ENCODE results near the gene IP6K3.
A peak's percentile ranks its signal among the peaks of the same experiment; 100 is the strongest.

The IP6K3 gene

DNA sequence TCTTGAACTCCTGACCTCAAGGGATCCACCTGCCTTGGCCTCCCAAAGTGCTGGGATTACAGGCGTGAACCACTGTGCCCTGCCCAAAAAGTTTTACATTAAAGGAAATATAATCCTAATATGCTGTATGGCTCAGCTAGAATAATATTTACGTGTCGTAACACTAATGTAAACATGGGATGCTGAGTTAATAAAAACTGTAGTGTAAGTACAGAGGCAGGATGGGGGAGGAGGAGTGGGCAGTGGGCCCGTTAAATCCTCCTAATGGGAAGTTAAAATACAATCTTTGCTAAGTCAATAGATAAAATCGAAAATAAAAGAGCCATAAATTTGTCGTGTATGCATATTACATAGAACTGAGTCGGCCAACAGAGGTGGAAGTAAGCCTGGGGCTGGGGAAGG lies 12.1 kb upstream of the IP6K3 start:
- DNase-seq, result no peak

DNA sequence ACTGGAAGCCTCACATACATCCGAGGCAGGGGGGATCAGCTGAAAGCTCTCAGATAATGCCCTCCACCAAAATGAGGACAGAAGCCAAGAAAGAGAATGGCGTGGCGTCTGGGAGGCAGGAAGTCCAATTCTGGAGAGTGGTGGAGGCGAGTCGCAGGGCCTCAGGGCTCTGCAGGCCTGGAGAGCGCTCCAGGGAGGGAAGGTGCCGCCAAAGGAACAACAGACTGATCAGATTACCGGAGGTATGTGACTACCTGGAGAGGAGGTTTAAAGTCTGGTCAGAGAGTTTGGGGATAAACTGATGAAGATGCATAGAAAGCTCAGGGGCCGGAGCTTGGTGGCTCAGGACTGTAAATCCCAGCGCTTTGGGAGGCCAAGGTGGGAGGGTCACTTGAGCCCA lies 11.2 kb upstream of the IP6K3 start:
- no peak for DNase-seq

DNA sequence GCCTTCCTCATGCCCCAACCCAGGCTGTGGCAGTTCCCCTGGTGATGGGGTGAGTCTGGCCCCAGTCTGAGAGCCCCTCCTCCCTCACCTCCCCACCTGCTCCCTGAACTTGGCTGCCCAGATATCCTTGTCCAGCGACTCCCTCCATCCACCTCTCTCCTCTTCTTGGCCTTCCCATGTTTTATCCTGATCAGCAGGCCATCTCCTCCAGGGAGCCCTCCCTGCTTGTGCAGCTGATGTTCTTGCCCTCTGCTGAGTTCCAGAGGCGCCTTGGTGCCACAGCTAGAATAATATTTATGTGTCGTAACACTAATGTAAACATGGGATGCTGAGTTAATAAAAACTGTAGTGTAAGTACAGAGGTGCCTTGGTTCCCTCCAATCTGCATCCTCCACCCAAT lies 10.4 kb upstream of the IP6K3 start:
- no peak for DNase-seq

DNA sequence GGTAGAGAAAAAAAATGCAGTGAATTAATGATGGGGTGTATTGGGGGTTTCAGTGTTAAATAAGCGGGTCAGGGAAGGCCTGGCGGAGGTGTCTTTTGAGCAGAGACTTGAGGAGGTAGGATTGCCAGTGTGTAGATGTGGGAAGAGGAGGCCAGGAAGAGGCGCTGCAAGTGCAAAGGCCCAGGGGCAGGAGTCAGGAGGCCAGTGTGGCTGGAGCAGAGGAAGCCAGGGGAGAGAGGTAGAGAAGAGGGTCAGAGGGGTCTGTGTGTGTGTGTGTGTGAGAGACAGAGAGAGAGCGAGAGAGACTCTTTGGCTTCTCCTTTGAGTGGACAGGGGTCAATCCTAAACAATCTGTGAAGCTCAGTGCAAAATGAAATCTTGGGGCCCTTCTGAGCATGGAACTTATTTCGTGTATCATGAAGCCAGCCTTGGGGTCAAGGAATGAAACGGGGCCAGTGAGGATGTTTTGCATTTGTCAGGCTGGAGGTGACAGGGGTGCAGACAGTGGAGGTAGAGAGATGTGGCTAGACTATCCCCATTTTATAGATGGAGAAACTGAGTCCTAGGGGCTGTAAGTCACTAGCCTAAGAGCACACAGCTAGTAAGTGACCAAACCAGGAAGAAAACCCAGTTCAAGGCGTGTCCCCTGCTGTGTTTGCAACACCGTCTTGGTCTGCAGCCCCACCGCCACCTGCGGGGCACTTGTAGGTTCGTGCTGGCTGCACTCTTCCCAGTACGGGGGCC lies 9.7 kb upstream of the IP6K3 start:
- no peak for DNase-seq

DNA sequence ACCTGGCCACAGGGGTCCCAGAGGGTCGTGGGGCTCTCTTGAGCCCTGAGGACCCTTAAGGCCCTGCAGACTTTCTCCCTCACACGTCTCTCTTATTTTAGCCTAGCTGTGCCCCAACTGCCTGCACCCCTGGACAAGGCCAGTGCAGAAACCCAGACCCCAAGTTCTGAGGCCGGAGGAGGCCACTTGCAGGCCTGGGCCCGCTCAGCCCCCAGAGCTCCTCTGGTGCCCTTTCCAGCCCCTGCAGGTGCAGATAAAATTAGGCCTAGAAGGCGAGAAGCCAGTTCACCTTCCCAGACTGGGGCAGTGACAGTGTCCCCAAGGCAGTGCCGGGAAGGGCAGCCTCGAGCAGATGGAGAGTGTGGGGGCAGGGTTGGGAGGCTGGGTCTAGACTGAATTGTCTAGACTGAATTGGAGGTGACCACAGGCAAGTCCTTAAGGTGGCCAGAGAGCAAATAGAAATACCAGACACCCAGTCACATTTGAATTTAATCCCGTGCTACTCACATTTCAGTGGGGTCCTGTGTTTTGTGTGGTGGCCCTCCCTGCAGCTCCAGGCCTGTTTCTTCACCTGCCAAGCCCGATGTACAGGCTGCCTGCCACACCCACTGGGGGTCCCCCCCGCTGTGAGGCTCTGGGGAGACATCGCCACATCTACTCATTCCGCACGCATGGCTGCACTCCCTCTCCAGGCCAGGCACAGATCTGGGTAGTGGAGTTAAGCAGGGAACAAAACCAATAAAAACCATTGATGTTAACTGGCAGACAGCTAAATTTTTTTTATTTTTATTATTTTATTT lies 8.6 kb upstream of the IP6K3 start:
- no peak for DNase-seq

DNA sequence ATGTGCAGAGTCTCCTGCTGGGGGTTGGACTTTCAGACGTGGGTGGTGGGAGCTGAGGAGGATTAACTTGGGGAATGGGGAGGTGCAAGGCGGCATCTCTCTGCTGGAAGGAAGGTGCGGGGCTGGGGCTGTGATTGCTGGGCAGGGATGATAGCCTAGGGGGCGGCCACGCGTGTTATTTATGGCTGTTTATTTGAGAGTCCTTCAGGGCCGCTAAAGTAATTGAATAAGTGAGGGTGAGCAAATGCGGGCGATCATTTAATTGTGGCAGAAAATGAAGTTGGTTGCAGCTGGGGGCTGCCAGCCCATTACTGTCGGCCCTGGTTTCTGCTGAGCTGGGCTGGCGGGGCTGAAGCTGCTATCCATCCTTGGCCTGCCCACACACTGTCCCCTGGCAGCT lies 7.5 kb upstream of the IP6K3 start:
- DNase-seq, result no peak

DNA sequence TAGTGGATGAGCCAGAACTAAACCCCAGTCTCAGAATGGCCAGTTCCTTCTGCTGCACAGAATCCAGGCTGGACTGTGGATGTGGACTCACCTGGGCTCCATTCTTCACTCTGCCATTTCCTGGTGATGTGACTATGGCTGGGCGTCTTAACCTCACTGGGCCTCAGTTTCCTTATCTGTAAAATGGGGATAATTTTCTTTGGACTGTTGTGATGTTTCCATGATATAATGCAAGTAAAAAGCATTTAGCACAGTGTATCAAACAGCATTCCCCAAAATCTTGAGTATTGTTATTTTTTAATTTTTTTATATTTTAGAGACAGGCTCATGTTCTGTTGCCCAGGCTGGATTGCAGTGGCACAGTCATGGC lies 5.9 kb upstream of the IP6K3 start:
- DNase-seq, result no peak

DNA sequence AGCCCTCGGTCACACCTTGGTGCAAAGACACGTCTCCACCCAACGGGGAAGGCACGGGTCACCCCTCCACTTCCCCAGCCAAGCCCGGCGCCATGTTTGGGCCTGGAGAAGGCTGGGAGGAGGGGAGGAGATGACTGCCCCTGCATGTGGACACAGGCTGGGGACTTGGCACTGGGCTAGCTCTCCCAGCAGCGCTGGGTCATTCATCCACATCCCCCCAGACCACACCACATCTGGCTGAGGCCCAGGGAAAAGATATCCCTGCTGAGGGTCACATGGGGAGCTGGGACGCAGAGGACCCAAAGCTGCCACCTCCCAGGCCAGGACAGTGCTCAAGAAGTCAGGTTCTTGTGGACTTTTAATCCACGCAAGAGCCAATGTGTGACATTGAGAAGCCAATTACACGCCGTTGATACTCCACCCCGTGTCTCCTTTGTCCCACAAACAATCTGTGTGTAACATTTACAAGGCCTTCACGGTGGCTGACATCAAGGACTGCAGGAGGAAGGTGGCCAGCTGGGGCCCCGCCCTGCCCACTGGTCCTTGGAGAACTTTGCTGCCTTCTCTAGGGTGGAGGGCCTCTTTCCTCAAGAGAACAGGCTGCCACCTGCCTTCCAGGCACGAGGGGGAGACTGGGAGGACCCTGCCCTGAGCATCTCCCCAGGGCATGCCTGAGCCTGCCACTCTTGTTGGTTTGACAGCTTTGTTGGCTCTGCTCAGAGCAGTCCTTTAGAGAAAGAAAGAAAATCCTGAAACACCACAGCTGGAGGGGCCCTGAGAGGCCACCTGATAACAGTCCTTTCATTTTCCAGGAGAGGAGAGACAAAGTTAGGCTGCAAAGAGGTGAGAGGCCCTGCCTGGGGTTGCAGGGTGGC lies 5.3 kb upstream of the IP6K3 start:
- DNase-seq, result no peak

DNA sequence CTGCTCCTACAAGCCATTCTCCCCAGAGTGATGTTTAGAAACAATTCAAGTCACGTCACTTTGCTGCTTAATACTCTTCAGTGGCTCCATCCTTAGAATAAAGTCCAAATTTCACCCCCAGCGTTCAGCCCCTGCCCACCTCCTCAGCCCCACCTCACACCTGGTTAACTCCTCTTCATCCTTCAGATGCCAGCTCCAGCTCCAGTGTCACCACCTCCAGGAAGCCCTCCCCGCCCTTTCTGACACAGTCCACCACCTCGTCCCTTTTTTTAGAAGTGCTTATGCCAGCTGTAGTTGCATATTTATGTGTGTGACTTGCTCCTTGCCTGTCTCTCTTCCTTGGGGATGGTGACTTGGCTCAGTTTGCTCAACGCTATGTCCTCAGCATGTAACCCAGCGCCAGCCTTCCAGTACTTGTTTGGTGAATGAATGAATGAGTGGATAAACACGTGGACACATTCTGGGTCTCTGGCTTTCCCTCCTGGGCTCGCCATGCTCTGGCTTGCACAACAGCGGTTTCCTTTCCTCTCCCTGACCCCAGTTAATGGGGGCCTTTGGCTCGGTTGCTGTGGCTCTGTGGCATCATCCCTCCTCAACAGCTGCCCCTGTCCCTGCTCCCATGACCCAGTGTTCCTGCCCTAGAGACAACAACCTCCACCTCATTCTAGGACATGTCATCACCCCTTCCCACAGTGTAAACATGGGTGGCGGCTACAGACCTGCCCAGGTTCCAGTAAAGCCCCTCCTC lies 3.7 kb upstream of the IP6K3 start:
- no peak for DNase-seq

DNA sequence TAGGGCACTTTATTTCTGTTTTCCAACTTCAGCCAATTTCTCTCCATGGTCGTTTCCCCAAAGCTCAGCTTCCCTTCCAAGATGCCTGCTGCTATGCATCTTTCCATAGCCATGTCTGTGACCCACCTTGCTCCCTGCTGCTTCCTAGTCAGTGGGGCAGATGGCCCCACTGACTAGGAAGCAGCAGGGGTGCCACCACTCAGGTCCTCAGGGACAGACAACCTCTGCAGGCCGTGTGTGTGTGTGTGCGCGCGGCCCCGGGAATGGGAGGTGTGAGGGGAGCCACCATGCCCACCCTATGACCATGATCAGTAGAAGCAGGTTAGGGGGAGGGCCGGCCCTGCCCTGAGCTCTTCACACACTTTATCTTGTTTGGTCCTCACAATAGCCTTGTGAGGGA lies 2.7 kb upstream of the IP6K3 start:
- DNase-seq, result no peak

DNA sequence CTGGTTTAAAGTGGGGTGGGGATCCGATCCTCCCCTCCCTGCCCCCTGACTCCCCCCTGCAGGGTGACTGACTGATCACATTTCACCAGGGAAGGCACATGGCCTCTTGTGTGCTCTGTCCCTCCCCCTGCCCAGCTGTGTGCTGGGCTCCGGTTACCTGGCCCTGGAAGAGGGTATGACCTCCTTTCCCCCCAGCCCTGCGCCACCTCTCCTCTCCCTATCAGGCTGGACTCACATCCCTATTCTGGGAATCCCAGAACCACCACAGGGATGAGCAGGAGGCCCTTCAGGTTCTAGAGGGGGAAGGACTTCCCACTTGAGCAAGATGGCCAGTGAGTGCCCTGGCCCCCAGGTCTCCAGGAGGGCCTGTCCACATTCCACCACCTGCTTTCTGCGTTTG lies 2.1 kb upstream of the IP6K3 start:
- DNase-seq, result no peak

DNA sequence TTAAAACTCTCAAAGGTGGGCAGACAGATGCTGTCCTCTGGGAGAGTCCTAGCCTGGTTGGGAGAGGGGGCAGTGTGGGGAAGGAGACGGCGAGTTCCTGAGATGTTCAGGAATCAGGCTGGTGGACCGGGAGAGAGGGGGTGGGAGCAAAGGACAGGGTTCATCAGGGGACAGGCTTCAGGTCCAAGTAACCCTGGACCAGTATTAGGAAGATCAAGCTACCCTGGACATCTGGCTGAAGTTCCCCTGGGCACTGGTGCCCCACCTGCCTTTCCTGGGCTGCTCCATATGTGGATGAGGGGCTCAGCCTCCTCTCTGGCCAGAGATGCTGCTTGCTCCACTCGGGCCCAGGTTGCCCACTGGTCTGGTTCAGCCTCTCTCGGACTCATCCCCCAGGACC lies 1.1 kb upstream of the IP6K3 start:
- no peak for DNase-seq

DNA sequence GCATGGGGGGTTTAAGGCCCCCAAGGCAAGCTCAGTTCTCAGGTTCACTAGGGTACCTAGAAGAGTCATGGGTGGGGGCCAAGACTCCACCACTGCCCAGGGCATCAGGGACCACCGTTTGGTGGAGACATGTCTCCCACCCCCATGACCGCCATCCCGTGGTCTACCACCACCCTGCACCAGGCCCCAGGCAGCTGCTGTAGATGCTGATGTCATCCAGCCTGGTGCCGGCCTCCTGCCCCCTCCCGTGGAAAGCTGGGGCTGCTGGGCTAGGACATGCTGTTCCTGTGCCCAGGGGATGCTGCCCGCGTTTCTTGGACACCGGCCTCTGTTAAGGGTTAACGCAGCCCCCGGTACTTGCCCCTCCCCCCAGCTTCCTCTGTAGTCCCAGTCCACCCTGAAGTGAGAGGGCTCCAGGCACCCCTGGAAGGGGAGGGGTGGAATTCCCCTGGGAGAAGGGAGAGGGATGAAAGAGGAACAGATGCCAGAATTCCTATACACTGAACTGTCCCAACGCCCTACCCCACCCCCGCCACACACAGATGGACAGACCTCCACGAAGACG lies 587 bp downstream of the IP6K3 start:
- no peak for DNase-seq

DNA sequence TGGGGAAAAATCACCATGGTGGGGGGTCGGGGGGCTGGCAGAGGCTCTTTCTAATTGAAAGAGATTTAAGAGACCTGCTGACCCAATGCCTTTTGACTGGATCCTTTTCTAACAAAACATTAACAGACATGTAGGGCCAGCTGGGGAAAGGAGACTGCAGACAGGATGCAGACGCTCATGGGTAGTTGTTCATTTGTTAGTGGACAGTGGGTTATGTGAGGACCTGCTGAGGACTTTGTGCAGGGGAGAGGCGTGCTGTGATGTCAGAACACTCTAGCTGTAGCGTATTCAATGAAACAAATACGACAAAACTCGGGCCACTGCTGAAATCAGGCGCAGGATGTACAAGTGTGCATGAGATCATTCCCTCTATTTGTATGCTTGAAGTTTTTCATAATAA lies 1.2 kb downstream of the IP6K3 start:
- DNase-seq, result no peak

DNA sequence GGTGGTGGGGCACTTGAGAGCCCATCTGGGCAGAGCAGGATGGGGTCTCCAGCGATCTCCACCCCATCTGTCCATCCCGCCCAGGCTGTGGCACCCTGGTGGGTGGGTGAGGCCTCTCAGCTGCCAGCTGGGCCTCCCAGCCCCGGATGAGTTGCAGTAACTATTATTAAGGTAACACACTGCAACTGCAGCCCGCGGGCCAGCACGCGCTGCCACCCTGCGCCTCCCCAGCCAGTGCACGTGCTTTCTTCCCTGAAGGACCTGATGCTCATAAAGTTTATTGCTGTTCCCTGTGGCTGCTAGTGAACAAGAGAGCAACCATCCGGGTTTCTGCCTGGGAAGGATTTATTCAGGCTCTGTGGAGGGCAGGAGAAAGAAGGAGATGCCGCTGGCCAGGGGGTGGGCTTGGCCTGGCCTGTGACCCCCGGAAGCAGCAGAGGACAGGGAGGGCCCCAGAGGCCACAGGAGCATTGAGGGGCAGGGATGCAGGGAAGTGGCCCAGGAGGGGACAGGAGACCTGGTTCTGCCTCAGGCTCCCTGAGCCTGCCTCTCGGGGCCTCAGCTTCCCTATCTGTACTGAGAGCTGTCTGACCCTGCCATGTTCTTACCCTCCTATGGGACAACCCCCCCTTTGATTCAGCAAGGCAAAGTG lies 1.7 kb downstream of the IP6K3 start:
- no peak for DNase-seq

DNA sequence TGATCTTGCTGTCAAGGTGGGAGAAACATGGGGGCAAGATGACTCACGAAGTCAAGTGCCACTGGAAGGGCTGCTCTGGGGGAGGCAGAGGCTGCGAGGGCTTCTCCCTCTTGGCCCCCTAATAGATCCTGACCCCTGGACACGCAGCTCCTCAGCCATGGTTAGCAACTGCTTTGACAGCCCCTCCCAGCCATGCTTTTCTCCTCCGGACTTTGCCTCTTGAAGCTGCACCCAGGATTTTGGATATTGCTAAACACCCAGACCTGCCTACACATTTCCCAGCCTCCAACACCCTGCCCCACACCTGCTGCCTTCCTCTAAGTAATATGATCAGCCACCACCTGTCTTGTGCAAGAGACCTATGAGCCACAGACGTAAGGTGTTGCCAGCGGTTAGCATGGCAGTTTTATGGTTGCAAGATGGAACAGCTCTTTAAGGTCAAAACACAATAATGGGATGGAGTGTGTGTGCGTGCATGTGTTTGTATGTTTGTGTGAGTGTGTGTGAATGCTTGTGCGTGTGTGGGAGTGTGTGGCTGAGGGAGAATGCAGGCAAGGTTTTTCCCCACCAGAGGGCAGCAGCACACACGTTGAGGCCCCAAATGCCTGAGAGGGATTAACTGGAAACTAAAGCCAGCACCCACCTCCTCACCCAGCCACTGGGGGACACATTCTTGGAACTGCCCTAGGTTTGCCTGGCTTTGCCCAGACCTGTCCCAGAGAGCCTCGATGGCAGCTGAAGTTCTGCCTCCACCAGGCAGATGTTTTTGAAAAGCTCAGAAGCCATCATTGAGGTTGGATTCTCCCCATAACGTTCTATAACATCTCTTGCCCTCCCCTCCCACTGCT lies 2.5 kb downstream of the IP6K3 start:
- DNase-seq, result peak; percentile 62 to 70

DNA sequence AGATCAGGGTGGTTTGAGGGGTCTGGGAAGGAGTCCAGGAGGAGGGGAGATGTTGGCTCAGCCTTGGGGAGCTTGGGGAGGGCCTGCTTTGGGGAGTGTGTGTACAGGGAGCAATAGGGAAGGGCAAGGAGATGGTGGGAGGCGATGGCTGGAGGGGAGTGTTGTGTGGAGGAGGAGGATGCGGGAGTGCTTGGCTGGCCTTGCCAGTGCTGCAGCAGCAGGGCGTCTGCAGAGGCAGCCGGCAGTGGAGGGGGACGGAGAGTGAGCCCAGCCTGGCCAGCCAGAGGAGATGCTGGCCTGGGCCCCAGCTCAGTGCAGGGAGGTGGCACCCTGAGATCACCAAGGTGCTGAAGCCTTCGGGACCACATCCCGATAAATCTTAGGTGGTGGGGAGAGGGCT lies 3.9 kb downstream of the IP6K3 start:
- DNase-seq, result no peak

DNA sequence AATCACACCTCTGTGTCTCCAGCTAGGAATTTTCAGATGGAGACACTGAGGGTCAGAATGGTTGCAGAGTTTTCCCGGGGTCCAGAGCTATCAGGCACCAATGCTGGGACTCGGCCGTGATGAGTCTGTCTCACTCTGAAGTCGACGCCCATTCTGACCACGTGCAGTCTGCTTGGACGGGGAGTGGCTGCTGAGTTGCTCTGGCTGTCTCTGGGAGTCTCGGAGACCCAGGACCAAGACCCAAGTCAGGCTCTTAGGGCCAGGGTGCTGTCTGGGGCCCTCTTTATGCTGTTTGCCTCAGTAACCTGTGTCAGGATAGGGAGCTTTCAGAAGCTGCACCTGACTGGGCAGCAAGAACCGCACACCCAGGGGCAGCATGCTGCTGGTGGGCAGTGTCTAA lies 4.6 kb downstream of the IP6K3 start:
- no peak for DNase-seq

DNA sequence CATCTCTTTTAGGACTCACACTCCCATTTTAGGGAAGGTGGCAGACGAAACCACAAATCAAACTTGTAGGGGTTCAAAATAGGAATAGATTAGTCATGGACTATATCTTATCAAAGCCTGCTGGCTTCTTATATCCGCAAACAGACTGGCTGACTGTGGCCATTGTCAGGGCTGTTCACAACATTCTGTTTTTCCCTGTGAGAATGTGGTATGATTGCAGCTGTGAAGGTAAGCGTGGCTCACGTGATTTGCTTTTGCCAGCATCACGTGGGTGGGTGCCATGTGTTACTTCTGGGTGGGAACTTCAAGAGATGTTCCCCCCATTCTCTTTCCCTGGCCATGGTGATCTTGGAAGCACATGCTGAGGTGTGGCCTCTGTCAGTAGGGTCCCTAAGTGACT lies 5.9 kb downstream of the IP6K3 start:
- no peak for DNase-seq

DNA sequence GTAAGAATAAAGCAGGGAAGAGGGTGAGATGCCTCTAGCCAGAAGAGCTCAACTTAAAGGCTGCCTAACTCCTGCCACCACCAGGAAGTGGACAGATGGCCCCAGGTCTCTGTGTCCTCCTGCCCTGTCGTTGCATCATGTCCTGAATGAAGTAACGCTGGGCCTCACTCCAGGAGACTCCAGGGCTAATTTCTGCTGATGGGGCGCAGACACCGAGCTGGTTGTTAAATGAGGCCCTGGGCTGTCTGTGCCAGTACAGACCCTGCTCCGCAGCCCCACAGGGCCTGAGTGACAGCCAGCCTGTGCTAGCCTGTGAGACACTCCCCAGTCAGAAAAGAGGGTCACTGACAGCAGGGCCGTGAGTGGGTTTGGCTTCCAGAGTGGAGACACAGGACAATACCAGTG lies 6.5 kb downstream of the IP6K3 start:
- no peak for DNase-seq

DNA sequence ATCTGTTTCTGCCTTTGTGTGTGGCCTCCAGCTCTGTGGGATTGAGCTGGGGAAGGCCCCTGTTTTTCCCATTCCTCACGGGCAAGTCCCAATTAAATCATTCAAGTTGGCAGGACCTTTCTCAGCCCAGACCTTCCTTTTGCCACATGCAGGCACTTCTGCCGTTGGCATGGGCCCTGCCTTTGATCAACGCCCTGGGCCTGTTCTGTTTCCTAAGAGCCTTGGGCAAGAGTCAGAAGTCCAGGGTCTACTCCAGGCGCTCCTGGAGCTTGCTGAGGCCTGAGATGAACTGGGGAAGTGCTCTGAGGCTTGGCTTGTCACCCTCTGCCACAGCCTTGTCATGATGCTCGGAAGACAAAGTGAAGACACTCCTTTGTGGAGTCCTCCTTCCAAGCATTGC lies 7.1 kb downstream of the IP6K3 start:
- DNase-seq, result no peak
